GM18861 (cell line): ENCODE results near the gene CEP78.
"Not testable (repeated sequence)": the region's sequence is repeated elsewhere in the genome, so short reads cannot be mapped to it uniquely, and the experiment has no call there.

ENCODE experiments used
- ATAC-seq: cut with Tn5 transposase; IDR thresholded peaks from one replicate; pipeline ENCODE4 v1.9.1; 2021; ENCODE audit not compliant: unreplicated experiment

Gene CEP78

GRCh38 chr9:78235256-78235761, 566 bp upstream of the CEP78 start:
- no peak for ATAC-seq

DNA sequence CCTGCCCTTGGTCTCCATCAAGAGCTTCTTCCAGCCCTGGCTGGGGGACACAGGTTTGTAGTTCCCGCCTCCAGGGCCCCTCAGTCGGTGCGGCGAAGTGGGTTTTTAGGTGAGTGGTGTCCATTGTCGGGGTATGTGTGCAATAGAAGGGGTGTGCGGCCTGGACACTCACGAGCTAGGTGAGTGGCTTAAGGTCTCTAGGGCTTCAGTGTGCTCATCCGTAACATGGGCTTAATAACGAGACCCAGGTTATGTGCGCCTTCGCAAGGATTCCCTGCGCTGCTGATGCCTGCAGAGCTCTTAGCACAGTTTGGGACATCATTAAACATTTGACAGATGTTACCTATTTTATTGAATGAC, 656 bp downstream of the CEP78 start:
- peak; percentile 14 for ATAC-seq

GRCh38 chr9:78238046-78239038, 2.5 kb downstream of the CEP78 start:
- ATAC-seq: no peak

DNA sequence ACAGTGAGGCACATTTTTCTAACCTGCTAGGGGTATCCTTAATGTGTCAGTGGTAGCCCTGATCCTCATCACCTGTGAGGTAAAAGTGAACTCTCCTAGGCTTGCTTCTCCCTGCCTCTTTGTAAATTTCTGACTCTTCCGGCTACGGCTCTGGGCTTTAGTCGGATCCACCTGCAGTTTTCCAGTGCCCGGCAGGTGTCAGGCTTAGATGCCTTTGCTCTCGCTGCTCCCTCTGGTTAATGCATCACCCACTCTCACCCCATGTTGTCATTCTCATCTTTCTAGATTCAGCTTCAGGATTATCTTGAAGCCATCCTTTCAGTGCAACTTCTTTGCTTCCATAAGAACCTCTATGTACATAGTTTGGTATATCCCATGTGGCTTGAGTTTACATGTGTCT, 3.6 kb downstream of the CEP78 start:
- ATAC-seq: no peak

GRCh38 chr9:78242041-78242440, 6.2 kb downstream of the CEP78 start:
- ATAC-seq: no peak

- ATAC-seq: no peak
Observed at GRCh38 chr9:78243130-78243529, 7.3 kb downstream of the CEP78 start.

GRCh38 chr9:78245401-78245800, 9.5 kb downstream of the CEP78 start:
- ATAC-seq: no peak

DNA sequence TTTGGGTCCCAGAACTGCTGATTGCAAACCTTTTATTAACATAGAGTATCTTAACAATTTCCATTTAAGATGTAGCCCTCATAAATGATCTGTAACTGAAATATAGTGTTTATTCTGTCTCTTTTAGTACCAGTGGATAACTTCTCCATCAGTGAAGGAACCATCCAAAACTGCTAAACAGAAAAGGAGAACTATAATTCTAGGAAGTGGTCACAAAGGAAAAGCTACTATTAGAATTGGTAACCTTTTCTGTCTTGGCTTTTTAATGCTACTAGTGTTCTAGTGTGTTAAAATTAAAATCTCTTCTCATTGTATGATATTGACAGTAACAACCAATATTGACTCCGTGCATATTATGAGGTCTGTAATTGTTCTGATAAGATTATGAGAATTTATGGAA, 12.8 kb downstream of the CEP78 start:
- no peak for ATAC-seq

- no peak for ATAC-seq
Observed at GRCh38 chr9:78249542-78249941, 13.7 kb downstream of the CEP78 start.

DNA sequence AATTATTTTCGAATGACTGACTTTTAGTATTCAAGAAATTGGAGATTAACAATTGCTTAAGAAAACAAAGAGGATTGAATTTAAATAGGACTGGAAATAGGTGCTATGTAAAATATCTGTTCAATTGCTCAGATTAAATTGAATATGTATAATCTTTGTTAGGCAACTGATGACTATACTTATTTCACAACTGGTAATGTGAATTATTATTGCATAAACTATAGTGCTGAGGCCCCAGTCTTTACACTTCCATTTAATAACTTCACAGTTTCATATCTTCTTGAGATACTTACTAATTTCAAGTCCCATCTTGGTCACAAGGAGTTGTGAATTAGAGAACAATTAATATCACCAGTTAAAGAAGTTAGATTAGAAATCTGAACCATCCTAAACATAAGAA, 16.7 kb downstream of the CEP78 start:
- ATAC-seq: no peak

DNA sequence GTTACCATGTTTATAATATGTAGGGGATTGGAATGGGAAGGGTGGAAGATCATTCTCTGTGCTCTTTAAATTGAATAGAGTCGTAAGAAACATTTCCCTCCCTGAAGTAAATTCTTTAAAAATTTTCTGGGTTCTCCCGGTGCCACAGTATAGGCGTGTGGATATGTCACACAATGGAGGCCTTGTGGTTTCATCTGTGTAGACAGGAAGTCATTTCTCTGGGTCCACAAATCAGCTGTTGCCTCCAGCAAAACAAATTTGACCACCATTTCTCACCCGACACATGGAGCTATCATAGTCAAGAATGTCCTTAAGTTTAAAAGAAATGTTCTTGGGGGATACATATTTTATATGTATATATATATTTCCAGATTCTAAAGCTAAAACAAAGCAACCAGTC, 17.4 kb downstream of the CEP78 start:
- no peak for ATAC-seq

DNA sequence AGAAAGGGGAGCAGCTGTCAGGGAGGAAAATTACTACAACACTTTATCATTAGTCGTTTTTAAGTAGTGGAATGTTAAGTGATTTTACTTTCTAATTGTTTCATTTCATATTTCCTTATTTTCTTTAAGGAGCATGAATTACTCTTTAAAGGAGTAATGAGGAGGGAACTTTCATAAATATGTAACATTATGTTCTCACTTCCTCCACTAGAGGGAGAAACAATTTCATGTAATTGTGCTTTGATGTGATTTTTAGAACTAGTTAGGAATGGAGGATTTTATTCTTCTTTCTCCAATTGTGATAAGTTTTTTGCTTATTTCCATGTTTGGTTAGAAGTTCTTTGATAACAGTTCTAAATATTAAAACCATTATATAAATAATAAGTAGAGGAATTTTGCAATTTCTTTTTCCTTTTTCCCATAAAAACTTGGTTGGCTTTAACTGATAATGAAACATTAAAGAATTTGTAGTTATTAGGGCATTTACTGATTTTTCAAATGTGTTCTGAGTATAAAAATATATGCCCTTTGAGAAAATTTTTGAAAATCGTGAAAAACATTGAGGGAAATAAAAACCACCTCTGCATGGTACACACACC, 25.6 kb downstream of the CEP78 start:
- ATAC-seq: no peak

- ATAC-seq: no peak
Observed at GRCh38 chr9:78262655-78263054, 26.8 kb downstream of the CEP78 start.

DNA sequence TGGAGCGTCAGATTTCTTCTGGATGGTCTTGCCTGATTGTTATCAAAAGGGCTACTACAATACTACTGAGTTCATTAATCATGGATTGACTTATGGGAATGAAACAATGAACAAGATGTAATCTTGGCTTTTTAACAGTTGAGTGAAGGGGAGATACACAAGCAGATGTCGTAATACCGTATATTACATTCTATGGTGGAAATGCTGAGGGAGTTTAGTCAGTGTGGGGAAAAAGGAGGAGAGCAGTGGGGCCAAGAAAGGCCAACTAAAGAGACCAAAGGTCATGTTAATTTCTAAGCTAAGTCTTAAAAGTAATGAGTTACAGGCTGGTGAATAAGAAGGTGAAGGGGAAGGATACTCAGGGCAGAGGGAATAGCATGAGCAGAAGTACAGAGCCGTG, 32.0 kb downstream of the CEP78 start:
- ATAC-seq: no peak

- ATAC-seq: no peak
Observed at GRCh38 chr9:78269784-78270183, 33.9 kb downstream of the CEP78 start.

GRCh38 chr9:78272307-78272706, 36.4 kb downstream of the CEP78 start:
- no peak for ATAC-seq

DNA sequence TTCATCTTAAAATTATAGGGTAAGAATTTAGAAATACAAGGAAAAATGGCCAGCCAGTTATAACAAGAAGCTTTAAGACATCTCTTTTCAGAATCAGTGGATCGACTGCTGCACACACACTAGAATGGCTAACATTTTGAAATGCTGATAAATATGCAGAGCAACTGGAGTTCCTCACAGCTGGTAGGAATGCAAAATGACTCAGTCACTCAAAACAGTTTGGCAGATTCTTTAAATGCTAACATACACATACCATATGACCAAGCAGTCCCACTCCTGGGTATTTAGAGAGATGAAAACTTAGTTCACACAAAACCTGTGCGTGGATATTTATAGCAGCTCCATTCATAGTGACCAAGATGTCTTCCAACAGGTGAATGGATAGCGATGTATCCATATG, 37.9 kb downstream of the CEP78 start:
- no peak for ATAC-seq

DNA sequence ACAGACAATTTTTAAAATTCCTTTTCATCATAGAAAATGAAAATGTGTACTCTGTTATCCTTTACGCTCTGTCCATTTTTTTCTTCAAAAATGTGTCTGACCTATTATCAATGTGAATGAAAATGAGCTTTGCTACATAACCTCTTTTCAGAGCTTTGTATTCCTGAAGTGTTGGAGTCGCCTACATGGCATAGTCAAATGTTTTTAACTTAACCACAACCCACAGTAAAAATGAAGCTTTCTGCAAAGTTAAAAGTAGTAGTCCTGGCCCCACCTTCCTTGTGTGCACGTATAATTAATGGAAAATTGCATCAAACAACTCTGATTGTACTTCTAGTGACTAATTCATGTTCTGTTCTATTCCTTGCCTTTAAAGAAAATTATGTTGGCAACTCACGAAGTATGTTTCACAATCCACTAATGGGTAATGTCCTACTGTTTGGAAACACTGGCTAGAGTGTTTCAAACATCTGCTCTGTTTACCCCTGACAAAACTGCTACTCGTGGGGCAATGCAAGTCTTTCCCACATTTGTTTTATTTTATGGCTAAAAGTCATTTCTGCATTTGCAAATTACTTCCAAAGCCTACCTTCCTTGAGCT, 42.4 kb downstream of the CEP78 start:
- ATAC-seq: no peak

- ATAC-seq: no peak
Observed at GRCh38 chr9:78278801-78279200, 42.9 kb downstream of the CEP78 start.

- no peak for ATAC-seq
Observed at GRCh38 chr9:78280982-78281668, 45.2 kb downstream of the CEP78 start.

GRCh38 chr9:78284181-78284580, 48.3 kb downstream of the CEP78 start:
- not testable (repeated sequence) for ATAC-seq
